Right hindlimb (tissue), 1 donor: ENCODE data around the gene HS6ST2.
"Not testable (repeated sequence)": the region's sequence is repeated elsewhere in the genome, so short reads cannot be mapped to it uniquely, and the experiment has no call there.

Experiments
- DNase-seq: peaks from one replicate; pipeline ENCODE4 v3.0.0-alpha.2; 2018

The HS6ST2 gene

DNA sequence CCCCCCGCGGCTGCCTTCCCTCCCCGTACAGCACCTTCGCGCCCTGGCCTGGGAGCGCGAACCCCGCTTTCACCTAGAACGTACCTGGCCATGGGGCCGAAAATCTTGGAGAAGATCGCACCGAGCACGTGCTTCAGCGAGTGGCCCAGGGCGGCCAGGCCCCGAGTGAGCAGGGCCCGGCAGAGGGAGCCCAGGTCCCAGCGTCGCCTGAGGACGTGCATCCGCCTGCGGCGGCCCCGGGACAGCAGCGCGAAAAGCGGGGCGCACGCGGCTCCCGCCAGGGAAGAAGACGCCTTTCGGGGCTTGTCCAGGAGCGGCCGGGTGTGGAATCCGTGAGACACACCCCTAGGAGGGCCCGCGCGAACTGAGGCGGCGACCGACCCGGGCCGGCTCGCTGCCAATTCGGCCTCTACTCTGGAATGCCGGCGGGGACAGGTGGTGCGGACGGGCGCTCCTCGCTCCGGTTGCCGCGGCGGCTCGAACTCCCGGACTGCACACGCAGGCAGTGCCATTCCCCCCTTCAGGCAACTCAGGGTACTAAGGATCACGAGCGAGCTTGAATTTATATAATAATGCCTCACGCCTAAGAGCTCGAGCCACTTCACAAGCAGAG is at the start of gene HS6ST2:
TSS of gene HS6ST2 (minus strand) at position 539 of the 613 bp plus-strand sequence.
- peak; percentile 37 for DNase-seq

DNA sequence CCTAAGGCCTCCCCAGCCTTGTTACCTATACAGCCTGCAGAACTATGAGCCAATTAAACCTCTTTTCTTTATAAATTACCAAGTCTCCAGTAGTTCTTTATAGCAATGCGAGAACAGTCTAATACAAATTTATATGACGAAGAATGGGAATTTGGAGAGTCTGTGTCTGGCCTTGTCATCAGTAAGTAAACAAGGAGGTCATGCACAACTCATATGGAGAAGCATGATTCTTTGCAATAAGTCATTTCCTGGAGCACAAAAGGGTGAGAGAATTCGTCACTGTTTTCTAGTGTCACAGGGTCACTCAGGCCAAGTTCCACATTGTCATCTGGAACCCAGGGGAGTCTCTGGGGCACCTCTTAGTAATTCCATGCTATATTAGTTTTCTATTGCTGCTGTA is 49.0 kb upstream of the HS6ST2 start:
- DNase-seq = no peak

DNA sequence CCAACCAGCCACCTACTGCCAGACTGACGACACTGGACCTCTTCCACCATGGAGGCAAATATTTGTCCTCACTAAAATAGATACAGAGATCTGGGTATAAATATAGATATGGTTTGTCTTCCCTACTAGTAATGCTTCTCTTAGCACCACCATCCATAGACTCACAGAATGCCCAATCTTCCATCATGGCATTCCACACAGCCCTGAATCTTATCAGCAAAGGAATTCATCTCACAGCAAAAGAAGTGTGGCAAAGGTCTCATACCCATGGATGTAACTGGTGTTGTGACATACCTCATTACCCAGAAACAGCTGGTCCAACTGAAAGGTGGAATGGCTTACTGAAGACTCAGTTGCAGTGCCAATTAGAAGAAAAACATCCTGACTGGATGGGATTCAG is 47.2 kb upstream of the HS6ST2 start:
- no peak for DNase-seq

DNA sequence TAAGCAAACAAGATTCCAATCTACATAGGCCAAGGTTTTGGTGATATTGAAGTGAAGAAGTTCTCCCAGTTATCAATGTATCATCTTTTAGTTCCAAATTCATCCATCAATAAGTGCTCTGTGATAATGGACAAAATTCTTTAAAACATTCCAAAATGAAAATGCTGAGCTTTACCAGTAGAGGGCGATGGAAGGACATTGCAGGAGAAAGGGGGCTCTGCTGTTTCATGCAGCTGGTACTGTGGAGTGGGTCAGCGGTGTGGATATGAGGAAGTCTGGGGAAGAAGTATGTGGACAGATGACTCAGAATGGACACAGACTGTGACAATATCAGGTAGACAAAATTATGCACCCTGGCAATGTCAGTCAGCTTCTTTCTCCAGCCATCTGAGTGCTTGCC is 46.6 kb upstream of the HS6ST2 start:
- peak; percentile 15 for DNase-seq

DNA sequence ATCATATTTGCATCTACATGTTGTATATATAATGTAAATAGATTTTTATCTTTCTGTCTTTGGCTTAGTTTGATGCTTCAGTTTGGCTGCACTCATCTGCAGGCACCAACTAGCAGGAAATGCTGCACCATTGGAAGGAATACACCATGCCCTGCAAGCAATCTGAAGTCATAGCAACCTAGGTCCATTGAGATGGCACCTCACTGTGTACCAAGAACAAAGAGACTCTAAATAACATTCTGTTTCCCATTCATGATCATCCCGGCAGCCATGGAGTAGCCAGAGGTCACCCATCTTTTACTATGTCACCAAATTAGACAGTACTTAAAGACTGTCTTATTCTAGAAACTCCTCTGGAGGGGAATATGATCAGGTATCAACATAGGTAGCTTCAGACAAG is 40.8 kb upstream of the HS6ST2 start:
- no peak for DNase-seq

DNA sequence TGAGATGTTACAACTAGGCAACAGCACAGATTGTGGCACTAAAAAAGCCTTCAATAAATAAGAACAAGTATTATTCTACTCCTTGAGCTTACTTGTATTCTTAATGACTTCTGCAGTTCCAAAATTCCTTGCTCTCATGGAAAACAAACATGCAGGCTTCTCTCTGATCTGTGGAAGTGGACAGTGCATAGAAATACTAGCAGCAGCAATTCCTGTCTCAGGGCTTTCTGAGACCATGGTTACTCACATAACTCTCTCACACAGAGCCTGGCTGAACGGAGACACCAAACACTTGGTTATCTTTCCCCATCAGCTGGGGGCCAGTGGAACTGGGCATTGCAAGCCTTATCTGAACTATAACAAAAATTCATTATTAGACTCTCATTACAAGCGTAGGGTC is 32.4 kb upstream of the HS6ST2 start:
- DNase-seq = no peak

DNA sequence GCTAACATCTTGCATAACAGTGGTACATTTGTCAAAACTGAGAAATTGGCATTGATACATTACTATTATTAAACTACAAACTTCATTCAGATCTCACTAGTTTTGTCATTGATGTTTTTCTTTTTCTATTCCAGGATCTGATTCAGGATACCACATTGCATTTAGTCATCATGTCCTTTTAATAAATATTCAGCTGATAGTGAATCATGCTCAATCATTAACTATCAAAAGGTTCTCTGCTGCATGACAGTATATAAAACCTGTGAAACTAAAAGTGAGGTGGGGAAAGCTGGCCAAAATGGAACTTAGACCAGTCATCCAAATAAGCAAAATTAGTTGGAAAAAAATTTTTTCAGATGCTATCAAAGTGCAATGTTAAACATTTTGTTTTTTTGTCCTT is 28.1 kb upstream of the HS6ST2 start:
- no peak for DNase-seq

DNA sequence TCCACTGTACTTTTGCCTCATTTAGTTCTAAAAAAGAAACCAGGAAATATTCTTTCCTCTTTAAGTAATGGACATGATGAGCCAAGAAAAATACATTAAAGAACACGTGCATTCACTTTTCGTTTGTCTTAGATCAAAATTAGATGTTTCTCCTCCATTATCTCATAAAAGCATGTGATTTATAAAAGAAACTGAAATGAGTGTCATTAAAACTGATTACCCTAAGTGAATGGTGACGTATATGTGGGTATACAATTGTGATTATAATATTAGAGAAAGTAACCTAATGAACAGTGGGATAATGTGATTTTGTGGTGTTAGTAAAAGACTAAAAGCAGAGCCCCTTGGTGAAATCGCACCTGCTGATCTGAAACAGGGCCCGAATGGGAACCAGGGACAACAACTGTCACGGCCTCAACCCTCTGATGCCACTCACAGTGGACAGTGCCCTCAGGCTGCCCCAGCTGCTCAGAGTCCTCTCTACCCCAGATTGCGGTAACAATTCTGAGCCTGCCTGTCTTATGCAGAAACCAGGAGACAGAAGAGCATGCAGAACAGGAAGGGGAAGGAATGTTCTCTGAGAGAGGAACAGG is 25.7 kb upstream of the HS6ST2 start:
- DNase-seq = no peak

DNA sequence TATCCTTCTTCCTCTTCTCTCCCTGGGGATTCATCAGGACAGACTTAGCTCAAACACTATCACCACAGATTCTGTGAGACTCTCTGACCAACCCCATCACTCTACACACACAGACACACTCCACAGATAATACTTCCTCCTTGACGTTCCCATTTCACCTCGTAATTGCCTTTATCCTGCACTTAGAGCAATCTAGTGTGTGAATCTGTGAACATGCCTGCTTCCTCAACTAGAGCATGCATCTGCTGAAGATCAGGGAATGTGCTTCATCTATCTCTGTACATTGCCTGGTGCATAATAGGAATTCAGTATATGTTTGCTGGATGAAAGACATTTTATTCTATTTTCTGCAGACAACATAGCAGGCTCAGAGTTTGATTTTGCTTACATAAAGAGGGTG is 25.1 kb upstream of the HS6ST2 start:
- DNase-seq = no peak

DNA sequence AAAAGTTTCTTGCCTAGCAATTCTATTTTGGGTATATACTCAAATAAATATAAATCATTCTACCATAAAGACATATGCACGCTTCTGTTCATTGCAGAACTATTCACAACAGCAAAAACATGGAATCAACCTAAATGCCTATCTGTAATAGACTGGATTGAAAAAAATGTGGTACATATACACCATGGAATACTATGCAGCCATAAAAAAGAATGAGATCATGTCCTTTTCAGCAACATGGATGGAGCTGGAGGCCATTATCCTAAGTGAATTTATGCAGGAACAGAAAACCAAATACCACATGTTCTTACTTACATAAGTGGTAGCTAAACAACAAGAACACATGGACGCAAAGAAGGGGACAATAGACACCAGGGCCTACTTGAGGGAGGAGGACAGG is 21.6 kb upstream of the HS6ST2 start:
- DNase-seq = not testable (repeated sequence)

DNA sequence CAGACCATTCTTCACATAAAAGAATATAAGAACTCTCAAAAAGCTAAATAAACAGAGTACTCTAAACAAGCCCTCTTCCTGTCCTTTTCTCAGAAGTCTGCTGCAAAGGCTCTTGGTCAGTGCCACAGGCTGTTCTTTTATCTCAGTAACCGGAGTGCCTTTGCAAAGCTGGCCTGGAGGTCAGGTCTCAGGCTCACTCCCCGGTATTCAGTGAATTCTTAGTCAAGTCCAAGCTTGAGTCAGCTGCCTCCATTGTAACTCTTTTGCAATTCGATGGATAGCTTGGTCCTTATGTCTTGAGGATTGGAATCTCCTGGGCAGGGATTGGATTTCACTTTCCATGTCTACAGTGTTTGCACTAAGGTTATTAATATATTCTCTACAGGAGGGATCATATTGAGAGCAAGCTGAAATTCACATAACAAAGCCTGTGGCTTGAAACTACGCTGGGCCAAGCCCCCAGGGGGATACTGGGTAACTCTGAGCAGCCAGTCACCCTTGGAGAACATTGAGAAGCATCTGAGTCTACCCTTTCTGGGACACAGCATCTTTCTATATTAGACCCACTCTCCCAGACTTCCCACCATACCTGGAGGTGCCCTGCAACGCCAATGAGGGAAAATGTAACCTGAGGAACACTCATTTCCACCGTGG is 10.0 kb upstream of the HS6ST2 start:
- no peak for DNase-seq

DNA sequence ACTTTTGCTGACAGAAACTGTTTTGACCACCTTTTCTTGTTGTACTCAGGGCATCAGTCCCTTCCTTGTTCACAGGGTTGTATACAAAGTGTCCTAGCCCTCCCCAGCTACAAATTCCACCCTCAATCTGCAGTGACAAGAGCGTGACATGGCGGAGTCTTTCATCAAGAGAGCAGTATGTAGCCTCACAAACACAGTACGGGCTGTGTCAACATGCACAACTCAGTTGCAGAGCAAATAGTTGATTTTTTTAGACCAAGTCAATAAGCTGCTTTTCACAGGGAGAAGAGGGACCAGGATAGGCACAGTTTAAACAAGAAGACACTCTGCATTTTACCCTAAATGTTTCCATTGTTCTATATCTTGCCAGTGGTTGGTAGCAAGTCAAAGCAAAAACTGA is 8.6 kb upstream of the HS6ST2 start:
- no peak for DNase-seq

DNA sequence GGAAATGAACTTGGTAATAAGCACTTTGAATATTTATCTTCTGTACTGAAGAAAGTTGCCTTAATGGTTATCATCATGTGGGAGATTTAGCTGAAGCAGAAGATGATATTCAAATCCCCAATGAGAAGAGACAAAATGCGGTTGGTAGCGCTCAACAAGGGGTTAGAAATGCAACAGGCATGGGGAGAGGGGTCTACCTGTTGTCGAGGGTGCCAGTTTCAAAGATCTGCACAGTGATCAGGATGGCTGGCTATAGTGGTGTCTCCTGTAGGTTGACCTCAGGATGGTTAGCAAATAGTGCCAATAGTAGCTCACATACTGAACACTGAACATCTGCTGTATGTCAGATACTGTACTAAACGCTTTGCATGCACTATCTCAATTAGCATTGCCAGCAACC is 7.0 kb upstream of the HS6ST2 start:
- DNase-seq = no peak

DNA sequence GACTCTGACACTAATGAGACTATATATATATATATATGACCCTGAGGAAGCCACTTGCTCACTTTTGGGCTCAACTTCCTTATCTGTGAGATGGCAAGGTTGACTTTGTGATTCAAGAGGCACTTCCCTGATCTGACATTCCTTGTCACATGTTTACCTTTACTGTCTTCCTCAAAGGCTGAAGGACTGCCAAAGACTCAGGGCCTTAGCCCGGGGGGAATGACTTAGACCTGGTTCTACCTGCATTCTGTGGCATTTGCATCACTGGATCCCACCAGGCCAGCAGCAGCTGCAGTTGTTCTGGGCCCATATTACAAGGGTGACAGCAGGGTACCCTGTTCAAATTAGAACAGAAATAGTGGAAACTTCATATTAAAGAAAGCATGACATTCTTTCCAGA is 3.1 kb upstream of the HS6ST2 start:
- DNase-seq = no peak

DNA sequence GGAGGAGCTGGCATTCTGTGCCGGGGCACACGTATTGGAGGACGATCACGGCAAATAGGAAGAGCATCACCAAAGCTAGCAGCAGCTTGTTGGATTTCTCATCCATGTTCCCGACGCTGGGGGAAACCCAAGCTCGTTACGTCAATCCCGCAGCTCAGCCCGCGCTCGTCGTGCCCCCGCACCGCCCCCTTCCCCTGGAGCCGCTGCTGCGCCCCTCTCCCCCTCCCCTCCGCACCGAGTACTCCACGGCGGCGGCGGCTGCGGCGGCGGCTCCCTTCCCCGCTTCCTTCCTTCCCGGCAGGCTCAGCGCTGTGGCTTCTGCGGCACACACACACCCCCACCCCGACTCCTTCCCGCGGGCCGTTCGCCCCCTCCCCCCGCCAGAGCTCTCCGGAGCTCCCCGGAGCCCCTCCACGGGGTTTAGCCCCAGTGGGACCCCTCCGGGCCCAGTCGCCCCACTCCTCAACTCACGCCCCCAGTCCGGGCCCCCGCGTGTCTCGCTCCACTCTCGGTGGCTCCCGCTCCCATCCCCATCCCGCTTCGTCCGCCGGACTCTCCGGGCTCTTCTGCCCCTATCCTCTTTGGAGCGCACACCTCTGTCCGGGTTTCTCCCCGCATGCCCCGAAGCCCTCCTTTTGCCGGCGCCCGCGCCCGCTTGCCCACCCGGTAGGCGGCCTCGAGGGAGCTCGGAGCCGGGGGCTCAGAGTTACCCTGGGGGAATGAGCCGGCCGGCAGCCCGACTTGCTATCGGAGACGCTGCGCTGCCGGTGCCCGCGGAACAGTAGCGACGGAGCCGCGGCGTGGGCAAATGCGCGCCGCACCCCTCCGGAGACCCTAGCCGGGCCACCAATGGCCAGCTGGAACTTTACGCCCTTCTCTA is 978 bp downstream of the HS6ST2 start:
- DNase-seq = peak; percentile 59

DNA sequence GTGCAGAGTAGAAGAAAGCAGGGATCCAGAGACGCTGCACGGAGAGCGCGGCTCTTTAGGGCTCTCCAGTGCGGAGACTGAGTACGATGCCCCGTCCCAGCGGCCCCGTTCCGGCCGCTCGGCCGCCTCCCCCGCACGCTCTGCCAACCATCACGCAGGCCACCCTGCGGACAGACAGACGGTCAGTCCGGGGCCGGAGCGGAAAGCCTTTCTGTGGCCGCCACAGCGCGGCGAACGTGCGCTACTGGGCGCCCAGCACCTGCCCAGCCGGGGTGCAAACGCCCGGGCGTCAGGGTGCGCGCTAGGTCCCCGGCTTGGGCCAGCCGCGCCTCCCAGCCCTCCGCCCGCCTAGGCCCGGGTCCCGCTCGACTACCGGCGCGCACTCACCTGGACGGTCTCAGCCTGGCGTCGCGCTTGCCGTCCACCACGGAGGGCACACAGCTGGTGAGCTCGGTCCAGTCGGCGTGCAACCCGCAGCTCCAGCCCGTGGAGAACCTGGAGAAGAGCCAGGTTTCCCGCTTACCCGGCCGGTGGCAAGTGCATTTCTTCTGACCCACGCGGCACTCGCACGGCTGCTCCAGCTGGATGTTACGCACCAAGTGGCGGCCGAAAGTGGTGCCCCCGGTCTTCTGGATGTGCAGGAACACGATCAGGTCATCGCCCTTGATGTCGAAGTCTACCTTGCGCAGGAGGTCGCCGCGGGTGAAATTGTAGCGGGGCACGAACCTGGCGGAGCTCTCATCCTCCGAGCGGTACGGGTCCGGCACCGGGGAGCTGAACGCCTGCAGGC is 1.8 kb downstream of the HS6ST2 start:
- DNase-seq = peak; percentile 17

DNA sequence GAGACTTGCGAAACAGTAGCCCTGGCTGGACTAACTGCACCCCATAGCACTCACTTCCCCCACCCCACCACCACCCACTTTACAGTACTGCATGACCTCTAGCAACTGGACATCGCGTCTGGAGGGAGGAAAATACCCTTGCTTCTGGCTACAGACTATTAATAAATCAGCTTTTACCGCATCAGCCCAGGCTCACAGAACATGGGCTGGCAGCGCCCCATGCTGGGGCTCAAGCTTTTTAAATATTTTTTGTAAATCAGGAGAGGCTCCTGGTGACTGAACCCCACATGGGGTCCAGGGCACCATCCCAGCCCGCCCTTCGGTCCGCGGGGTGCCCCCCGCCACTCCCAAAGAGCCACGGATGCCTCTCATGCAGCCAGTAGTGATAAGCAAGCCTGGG is 2.7 kb downstream of the HS6ST2 start:
- peak; percentile 43 for DNase-seq

DNA sequence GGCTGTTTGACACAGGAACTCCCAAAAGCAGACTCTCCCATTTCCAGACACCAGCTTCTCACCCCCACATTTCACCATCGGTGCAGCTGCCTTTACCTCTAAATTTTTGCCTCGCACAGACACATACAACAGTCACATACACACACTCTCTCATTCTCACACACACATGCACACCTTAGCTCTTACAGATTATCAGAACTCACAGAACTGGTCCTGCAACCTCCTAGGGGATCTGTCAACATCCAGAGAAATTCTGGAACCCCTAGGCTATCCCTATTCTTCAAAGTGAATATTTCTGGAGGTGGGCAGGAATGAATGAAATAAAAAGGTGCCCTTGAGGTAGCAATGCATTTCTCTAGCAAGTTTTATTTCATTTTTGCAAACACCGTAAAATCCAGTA is 4.1 kb downstream of the HS6ST2 start:
- no peak for DNase-seq

DNA sequence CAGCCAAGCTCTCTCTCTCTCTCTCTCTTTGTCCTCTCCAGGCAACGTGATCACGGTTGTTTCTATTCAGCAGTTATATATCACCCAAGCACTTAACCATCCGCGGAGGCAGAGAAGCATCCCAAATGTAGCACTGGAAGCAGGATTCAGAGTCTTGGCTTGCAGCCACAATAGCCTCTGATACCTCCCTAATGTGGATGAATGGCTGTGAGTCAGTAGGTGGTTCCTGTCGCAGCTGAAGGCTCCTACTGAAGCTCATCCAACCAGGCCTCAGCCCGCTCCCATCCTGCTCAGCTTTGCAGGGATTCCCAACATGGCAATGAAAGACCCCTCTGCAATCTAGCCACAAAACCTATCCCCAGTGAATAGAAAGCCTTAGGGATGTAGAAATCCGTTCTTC is 5.1 kb downstream of the HS6ST2 start:
- no peak for DNase-seq

DNA sequence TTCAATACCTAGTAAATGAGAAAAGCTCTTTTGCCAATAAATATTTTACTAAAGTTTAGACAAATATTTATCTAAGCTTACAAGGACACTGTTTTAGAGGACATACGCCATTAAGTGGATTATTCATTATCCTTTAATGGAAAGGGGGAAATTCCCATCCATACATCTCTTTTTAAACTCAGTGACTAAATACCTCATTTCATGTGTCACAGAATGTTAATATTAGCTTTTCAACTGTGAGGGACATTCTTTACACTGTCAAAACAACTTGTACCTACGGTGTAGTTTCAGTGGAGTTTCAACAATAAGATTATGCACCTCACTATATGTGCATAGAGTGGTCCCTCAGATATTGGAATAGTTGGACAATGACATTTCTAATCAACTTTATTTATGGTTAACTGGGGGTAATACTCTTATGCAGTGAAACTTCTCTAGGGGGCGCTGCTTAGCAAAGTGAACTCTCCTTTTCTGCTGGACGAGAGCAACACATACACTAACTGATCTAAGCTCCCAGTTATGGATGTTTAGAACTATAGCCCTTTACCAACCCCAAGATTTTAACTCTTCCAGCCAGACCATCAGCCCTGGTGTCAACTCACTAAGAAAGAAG is 9.7 kb downstream of the HS6ST2 start:
- DNase-seq = no peak

DNA sequence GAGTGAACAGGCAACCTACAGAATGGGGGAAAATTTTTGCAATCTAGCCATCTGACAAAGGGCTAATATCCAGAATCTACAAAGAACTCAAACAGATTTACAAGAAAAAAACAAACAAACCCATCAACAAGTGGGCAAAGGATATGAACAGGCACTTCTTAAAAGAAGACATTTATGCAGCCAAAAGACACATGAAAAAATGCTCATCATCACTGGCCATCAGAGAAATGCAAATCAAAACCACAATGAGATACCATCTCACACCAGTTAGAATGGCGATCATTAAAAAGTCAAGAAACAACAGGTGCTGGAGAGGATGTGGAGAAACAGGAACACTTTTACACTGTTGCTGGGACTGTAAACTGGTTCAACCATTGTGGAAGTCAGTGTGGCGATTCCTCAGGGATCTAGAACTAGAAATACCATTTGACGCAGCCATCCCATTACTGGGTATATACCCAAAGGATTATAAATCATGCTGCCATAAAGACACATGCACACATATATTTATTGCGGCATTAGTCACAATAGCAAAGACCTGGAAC is 13.3 kb downstream of the HS6ST2 start:
- DNase-seq = not testable (repeated sequence)

DNA sequence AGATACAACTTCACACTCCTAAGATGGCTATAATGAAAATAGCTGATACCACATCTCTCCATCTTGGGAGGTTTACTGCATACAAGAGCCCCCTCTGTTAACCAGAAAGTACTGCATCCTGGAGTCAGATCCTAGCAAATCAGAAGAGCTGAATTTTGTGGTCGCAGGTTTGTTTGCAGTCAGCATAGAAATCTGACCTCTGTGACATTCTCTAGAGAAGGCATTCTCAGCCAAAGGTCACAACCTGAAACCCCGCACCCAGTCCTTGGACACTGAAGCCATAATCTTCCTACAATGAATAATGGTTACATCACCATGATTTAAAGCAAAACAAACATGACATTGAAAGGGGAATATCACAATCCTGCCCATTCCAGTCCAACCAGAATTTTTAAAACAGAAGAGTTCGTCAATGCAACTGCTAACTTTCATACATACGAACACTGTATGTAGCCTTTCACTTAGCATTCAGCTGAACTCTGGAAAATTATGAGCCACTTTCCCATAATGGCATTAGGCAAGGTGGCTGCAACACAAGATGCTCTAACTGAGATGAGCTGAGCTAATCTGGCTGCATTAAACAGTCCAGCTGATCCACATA is 17.6 kb downstream of the HS6ST2 start:
- DNase-seq = no peak
